ENCODE results near the gene ALAS1. TPM values are rescaled to one million over a fixed set of nuclear protein-coding genes. Genes with fewer than 3 reads are reported as not detected.

Gene ALAS1
- total RNA-seq, 6 donors from 2014 or later: 53.2 to 97.3 (median 74.0) TPM

DNA sequence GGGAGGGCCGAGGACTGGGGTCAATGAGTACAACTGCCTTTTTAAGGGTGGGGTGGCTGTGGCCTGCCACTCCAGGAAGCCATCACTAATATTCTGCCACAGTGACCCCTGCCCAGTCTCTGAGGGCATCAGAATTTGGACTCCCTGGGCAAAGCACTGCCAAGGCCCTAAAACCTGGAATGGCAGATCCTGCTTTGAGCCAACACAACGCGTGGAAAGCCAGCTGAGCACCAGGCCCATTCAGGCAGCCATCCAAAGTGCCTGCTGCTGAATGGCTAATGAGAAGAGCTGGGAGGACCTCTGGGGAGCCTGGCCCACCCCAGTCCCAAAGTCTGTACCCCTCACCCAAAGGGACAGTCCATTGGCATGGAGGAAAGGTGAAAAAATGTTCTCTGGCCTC is 36.0 kb downstream of the ALAS1 start:
- Histone ChIP-seq H3K9me3 (no peaks in the 10 kb centered on the region), H3K27me3 (no peaks in the 10 kb centered on the region), H3K27ac (no peak overlapping the region), H3K4me1 (peaks cover 22 to 46% (median 33%) of the 10 kb centered on the region in 4 donors), H3K36me3 (peaks cover 21 to 58% (median 48%) of the 10 kb centered on the region in 4 donors), H3K4me3 (no peak overlapping the region)
- ATAC-seq (ENCODE audit: low FRiP score in 2 of 2) (no peak), DNase-seq (peak in 1 of 2 donors; percentile 19)
- TF ChIP-seq EP300 (IDR thresholded peaks at IDR 0.05) (no peak), POLR2A (IDR thresholded peaks at IDR 0.05) (no peak), POLR2AphosphoS5 (IDR thresholded peaks at IDR 0.05) (no peak)
- TF ChIP-seq, protein P1, sequence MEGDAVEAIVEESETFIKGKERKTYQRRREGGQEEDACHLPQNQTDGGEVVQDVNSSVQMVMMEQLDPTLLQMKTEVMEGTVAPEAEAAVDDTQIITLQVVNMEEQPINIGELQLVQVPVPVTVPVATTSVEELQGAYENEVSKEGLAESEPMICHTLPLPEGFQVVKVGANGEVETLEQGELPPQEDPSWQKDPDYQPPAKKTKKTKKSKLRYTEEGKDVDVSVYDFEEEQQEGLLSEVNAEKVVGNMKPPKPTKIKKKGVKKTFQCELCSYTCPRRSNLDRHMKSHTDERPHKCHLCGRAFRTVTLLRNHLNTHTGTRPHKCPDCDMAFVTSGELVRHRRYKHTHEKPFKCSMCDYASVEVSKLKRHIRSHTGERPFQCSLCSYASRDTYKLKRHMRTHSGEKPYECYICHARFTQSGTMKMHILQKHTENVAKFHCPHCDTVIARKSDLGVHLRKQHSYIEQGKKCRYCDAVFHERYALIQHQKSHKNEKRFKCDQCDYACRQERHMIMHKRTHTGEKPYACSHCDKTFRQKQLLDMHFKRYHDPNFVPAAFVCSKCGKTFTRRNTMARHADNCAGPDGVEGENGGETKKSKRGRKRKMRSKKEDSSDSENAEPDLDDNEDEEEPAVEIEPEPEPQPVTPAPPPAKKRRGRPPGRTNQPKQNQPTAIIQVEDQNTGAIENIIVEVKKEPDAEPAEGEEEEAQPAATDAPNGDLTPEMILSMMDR (IDR thresholded peaks at IDR 0.05): no peak
- WGBS, 2 donors: 76 to 95% methylated on average over 3 of the region's 3 CpGs

DNA sequence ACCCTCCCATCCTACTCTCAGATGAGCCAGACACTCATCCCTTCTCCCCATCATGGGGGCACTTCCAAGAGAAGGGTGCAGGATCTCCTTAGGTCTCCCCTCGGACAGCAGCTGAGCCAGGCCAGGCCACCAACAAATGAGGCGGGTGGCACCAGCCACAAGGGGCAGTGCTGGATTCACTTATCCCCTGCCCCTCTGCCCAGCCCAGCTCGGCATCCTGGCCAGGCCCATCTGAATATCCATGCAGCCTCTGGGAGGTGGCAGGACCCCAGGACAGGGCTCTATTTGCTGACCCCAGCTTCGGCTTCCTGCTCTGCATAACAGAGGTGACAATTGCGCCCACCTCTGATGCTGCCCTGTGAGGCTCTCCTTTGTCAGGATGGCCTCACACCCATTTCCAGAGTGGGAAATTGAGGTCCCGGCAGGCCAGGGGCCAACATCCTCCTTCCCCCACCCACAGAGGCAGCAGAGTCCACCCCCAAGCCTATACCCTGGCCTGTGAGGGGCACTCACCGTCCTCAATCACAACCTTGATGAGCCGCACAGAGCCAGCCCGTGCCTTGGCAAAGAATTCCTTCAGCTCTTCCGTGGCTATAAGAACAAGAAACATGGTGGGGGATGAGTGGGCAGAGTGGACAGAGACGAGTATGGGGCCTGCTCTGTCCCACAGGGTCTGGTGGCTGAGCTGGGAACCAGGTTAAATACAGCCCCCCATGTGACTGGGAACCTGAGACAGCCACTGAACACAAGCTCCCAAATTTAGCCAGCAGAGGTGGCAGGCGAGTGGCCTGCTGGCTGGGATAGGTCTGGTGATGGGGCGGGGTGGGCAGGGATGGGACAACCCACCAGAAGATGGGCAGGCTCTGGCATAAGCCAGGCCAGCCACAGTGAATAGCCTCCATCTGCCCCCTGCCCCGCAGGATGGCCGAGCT is 36.8 kb downstream of the ALAS1 start:
- no peak overlapping the region for H3K4me3 ChIP-seq
- TF ChIP-seq POLR2A (IDR thresholded peaks at IDR 0.05): no peak
- TF ChIP-seq, protein P1 (IDR thresholded peaks at IDR 0.05): no peak
- no peak for TF ChIP-seq POLR2AphosphoS5 (IDR thresholded peaks at IDR 0.05)
- no peak for TF ChIP-seq EP300 (IDR thresholded peaks at IDR 0.05)
- H3K4me1 ChIP-seq: peaks cover 23 to 51% (median 36%) of the 10 kb centered on the region in 4 donors
- DNase-seq (peak in 1 of 2 donors; percentile 20), ATAC-seq (ENCODE audit: low FRiP score in 2 of 2) (no peak)
- H3K36me3 ChIP-seq: peaks cover 14 to 50% (median 40%) of the 10 kb centered on the region in 4 donors
- no peaks in the 10 kb centered on the region for H3K9me3 ChIP-seq
- WGBS, 2 donors: 88 to 93% methylated on average over 13 to 14 of the region's 15 CpGs
- H3K27ac ChIP-seq: no peak overlapping the region
- no peaks in the 10 kb centered on the region for H3K27me3 ChIP-seq

DNA sequence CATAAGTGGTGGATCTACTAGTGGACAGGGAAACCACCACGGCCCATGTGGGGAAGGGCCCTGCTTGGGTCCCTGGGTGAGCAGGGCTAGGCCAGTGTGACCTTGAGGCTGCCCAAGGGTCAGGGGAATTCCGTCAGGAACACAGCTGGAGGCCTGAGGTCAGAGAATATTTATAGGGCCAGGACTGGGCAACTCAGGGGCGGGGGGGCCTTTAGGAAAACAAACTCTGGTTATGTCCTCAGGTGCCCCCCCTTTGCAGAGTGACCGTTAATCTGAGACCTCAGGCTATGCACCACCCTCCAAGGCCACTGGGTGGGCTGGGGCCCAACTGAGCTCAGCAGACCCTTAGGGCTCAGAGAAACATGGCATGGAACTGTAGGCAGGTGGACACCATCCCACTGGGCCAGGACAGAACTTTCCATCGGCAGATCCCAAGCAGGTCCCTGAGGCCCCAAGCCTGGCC is 38.5 kb downstream of the ALAS1 start:
- TF ChIP-seq, protein P1 (IDR thresholded peaks at IDR 0.05): peak in 1 of 6 experiments; percentile 15
- TF ChIP-seq EP300 (IDR thresholded peaks at IDR 0.05): no peak
- DNase-seq: peak in 1 of 2 donors; percentile 20
- Histone ChIP-seq H3K4me1 (peaks cover 30 to 62% (median 47%) of the 10 kb centered on the region in 4 donors), H3K27ac (peak overlapping the region in 3 of 4 donors; percentile 92 to 95 (median 92)), H3K27me3 (no peaks in the 10 kb centered on the region), H3K4me3 (no peak overlapping the region), H3K36me3 (peaks cover 0 to 33% (median 23%) of the 10 kb centered on the region in 4 donors), H3K9me3 (no peaks in the 10 kb centered on the region)
- no peak for ATAC-seq (ENCODE audit: low FRiP score in 2 of 2)
- WGBS, 2 donors: 79 to 82% methylated on average over 4 to 5 of the region's 5 CpGs

DNA sequence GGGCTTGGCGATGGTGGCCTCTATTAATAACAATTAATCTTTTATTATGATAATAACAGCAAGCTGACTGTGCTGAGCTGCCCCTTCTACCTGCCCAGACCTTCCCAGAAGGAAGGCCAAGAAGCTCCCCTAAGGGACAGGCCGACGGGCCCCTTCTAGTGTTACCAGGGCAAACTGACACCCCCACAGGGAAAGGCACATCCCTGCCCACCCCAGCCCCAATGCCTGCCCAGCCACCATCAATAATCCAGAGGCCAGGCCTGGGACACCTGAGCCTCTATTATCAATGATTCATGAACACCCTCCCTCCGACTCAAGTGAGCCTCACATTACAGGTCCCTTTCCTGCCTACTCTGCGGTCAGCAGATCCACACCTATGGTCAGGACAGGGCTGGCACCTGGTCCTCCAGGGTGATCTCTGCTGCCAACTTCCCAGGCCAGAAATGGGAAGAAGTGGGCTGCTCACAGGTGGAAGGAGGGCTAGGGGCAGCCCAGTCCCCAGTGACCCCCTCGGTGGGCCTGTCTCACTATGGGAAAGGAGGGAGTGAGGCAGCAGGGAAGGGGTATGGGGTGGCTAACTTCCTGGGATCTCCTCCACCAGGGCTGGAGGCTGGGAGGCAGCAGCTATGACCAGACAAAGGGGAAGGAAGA is 39.2 kb downstream of the ALAS1 start:
- Histone ChIP-seq H3K9me3 (no peaks in the 10 kb centered on the region), H3K27ac (peak overlapping the region; percentile 79 to 95 (median 92)), H3K4me1 (peaks cover 30 to 57% (median 42%) of the 10 kb centered on the region in 4 donors), H3K27me3 (no peaks in the 10 kb centered on the region), H3K4me3 (peak overlapping the region in 2 of 4 donors; percentile 85 to 99), H3K36me3 (peaks cover 0 to 27% (median 19%) of the 10 kb centered on the region in 4 donors)
- DNase-seq (peak in 1 of 2 donors; percentile 20), ATAC-seq (ENCODE audit: low FRiP score in 2 of 2) (no peak)
- 80 to 89% methylated on average over 5 to 6 of the region's 6 CpGs for WGBS, 2 donors
- no peak for TF ChIP-seq POLR2AphosphoS5 (IDR thresholded peaks at IDR 0.05)
- no peak for TF ChIP-seq POLR2A (IDR thresholded peaks at IDR 0.05)
- TF ChIP-seq, protein P1 (IDR thresholded peaks at IDR 0.05): no peak
- no peak for TF ChIP-seq EP300 (IDR thresholded peaks at IDR 0.05)
